Liver (tissue), 9 donors: Measurements from ENCODE around the gene MMS22L. TPM values are rescaled to one million over a fixed set of nuclear protein-coding genes. Genes with fewer than 3 reads are reported as not detected.

ENCODE experiments used
- DNase-seq: peaks from one replicate; pipeline ENCODE4 v3.0.0-alpha.2; 2017; ENCODE audit warnings: low spot score
- H3K27ac ChIP-seq, 2 donors: one replicate each; pipeline ENCODE4 v1.7.0; 2013; ENCODE audit warnings: inconsistent platforms in 2 of 2, low read length in 2 of 2, control low read depth in 1 of 2, low read depth in 1 of 2, mild to moderate bottlenecking in 1 of 2
- H3K27me3 ChIP-seq, 4 donors: one replicate each; pipeline versions ENCODE4 v1.6.1 to v1.7.0; 2013; ENCODE audit warnings: low read length in 3 of 4, inconsistent platforms in 1 of 4, mild to moderate bottlenecking in 1 of 4, moderate library complexity in 1 of 4; ENCODE audit not compliant: control insufficient read depth in 4 of 4, insufficient read depth in 4 of 4
- H3K36me3 ChIP-seq, 4 donors: one replicate each; pipeline versions ENCODE4 v1.6.1 to v1.7.0; 2013; ENCODE audit warnings: low read length in 3 of 4, mild to moderate bottlenecking in 3 of 4, low read depth in 1 of 4, moderate library complexity in 1 of 4; ENCODE audit not compliant: control insufficient read depth in 4 of 4, insufficient read depth in 3 of 4
- H3K4me1 ChIP-seq, 4 donors: one replicate each; pipeline versions ENCODE4 v1.6.1 to v1.7.0; 2013; ENCODE audit warnings: low read length in 3 of 4, mild to moderate bottlenecking in 3 of 4, moderate library complexity in 1 of 4; ENCODE audit not compliant: control insufficient read depth in 4 of 4, insufficient read depth in 4 of 4
- H3K4me3 ChIP-seq, 3 donors: one replicate each; pipeline versions ENCODE4 v1.6.1 to v1.7.0; 2013; ENCODE audit warnings: low read length in 3 of 3, control low read depth in 1 of 3, low read depth in 1 of 3, mild to moderate bottlenecking in 1 of 3
- H3K9ac ChIP-seq, 2 donors: one replicate each; pipeline ENCODE4 v1.7.0; 2013; ENCODE audit warnings: low read length in 2 of 2, mild to moderate bottlenecking in 2 of 2, moderate library complexity in 2 of 2, control low read depth in 1 of 2, low read depth in 1 of 2
- H3K9me3 ChIP-seq, 4 donors: one replicate each; pipeline versions ENCODE4 v1.6.1 to v1.7.0; 2013; ENCODE audit warnings: low read length in 3 of 4; ENCODE audit not compliant: control insufficient read depth in 4 of 4
- ATF3 ChIP-seq: IDR thresholded peaks from 2 replicates; pipeline ENCODE4 v1.6.1; 2016; ENCODE audit warnings: antibody characterized with exemption
- EGR1 ChIP-seq, 2 donors: IDR thresholded peaks; 2 replicates each; pipeline ENCODE4 v1.6.1; 2016 to 2018; ENCODE audit warnings: antibody characterized with exemption in 2 of 2, low read depth in 2 of 2
- FOXA1 ChIP-seq: IDR thresholded peaks from 2 replicates; pipeline ENCODE4 v1.6.1; 2016; ENCODE audit warnings: antibody characterized with exemption
- FOXA2 ChIP-seq: IDR thresholded peaks from 2 replicates; pipeline ENCODE4 v1.6.1; 2016; ENCODE audit warnings: antibody characterized with exemption
- GABPA ChIP-seq, 2 donors: IDR thresholded peaks in 1 of 2; conservative IDR thresholded peaks in 1 of 2; 2 replicates each; pipeline ENCODE4 v1.6.1; 2016; ENCODE audit warnings: antibody characterized with exemption in 2 of 2, mild to moderate bottlenecking in 1 of 2, moderate library complexity in 1 of 2
- HNF4A ChIP-seq, 2 donors: conservative IDR thresholded peaks; 2 replicates each; pipeline ENCODE4 v1.6.1; 2016; ENCODE audit warnings: antibody characterized with exemption in 2 of 2, mild to moderate bottlenecking in 2 of 2
- HNF4G ChIP-seq: IDR thresholded peaks from 2 replicates; pipeline ENCODE4 v1.6.1; 2016; ENCODE audit warnings: antibody characterized with exemption
- JUND ChIP-seq, 2 donors: IDR thresholded peaks; 2 replicates each; pipeline ENCODE4 v1.6.1; 2016; ENCODE audit warnings: antibody characterized with exemption in 2 of 2
- MAX ChIP-seq: IDR thresholded peaks from 2 replicates; pipeline ENCODE4 v1.6.1; 2016; ENCODE audit warnings: antibody characterized with exemption
- NR2F2 ChIP-seq: IDR thresholded peaks from 2 replicates; pipeline ENCODE4 v1.6.1; 2016; ENCODE audit warnings: antibody characterized with exemption
- RAD21 ChIP-seq, 2 donors: IDR thresholded peaks; 2 replicates each; pipeline ENCODE4 v1.6.1; 2016; ENCODE audit warnings: antibody characterized with exemption in 2 of 2, mild to moderate bottlenecking in 2 of 2
- RXRA ChIP-seq, 2 donors: IDR thresholded peaks; 2 replicates each; pipeline ENCODE4 v1.6.1; 2017 to 2018; ENCODE audit warnings: antibody characterized with exemption in 2 of 2, mild to moderate bottlenecking in 1 of 2
- SP1 ChIP-seq: IDR thresholded peaks from 2 replicates; pipeline ENCODE4 v1.6.1; 2018; ENCODE audit warnings: antibody characterized with exemption, mild to moderate bottlenecking
- TAF1 ChIP-seq: conservative IDR thresholded peaks from 2 replicates; pipeline ENCODE4 v1.6.1; 2016; ENCODE audit warnings: antibody characterized with exemption, mild to moderate bottlenecking
- YY1 ChIP-seq: IDR thresholded peaks from 2 replicates; pipeline ENCODE4 v1.6.1; 2016; ENCODE audit warnings: antibody characterized with exemption, mild to moderate bottlenecking
- WGBS: extraction: QIAGEN DNeasy Blood & Tissue Kit; methylation state at CpG from one replicate; pipeline ENCODE4 v1.1.7; 2013; 5-methylcytosine and 5-hydroxymethylcytosine counted together
- polyA plus RNA-seq, 2 donors: library from polyadenylated mRNA; stranded (reverse) in 1 of 2; unstranded in 1 of 2; fragments of 200-250 nt in 1 of 2; fragments of >200 nt in 1 of 2; fragmentation: Nextera tagmentation in 1 of 2; extraction: Ambion mirVana in 1 of 2; gene quantifications; one replicate each; pipeline versions ENCODE4 v1.2.1 to v1.2.3, GENCODE V29; 2013 to 2015
- total RNA-seq, 2 donors: library from RNA; depleted of rRNA; stranded (reverse); fragments of >200 nt; gene quantifications; one replicate each; pipeline ENCODE4 v1.2.3, GENCODE V29; 2014
- TF ChIP-seq, protein P1 (sequence below): IDR thresholded peaks from 2 replicates; pipeline ENCODE4 v1.6.1; 2016; ENCODE audit warnings: antibody characterized with exemption, mild to moderate bottlenecking
- TF ChIP-seq, protein P2 (sequence below): IDR thresholded peaks from 2 replicates; pipeline ENCODE4 v1.6.1; 2016; ENCODE audit warnings: antibody characterized with exemption
- TF ChIP-seq, protein P3 (sequence below): fragments of 150-350 bp; IDR thresholded peaks from 2 replicates; pipeline ENCODE4 v1.5.1; 2017; ENCODE audit warnings: improper control_type of control experiment, low read depth, low read length; ENCODE audit not compliant: missing input control
- donor health status: healthy.
- donor health status: healthy.
- donor health status: healthy.
- donor health status: healthy.
- donor health status: healthy.

Gene MMS22L
- total and polyA plus RNA-seq, 4 donors, result 0.32 to 14.9 (median 2.6) TPM

GRCh38 chr6:97145691-97146090 lies 137.3 kb downstream of the MMS22L start:
- WGBS, result 100% methylated on average over 1 of the region's 1 CpG
- Histone ChIP-seq H3K36me3 (no peaks in the 10 kb centered on the region), H3K4me1 (no peaks in the 10 kb centered on the region), H3K9me3 (no peaks in the 10 kb centered on the region), H3K9ac (no peak overlapping the region), H3K27me3 (no peaks in the 10 kb centered on the region), H3K27ac (no peak overlapping the region), H3K4me3 (no peak overlapping the region)
- TF ChIP-seq JUND (IDR thresholded peaks at IDR 0.05), result no peak
- no peak for TF ChIP-seq RXRA (IDR thresholded peaks at IDR 0.05)
- no peak for TF ChIP-seq GABPA (IDR thresholded peaks at IDR 0.05 in 1 of 2, conservative IDR thresholded peaks at IDR 0.05 in 1 of 2)
- no peak for TF ChIP-seq MAX
- TF ChIP-seq NR2F2, result no peak
- no peak for TF ChIP-seq FOXA2
- TF ChIP-seq HNF4G, result no peak
- no peak for TF ChIP-seq HNF4A (conservative IDR thresholded peaks at IDR 0.05)
- TF ChIP-seq, protein P1, sequence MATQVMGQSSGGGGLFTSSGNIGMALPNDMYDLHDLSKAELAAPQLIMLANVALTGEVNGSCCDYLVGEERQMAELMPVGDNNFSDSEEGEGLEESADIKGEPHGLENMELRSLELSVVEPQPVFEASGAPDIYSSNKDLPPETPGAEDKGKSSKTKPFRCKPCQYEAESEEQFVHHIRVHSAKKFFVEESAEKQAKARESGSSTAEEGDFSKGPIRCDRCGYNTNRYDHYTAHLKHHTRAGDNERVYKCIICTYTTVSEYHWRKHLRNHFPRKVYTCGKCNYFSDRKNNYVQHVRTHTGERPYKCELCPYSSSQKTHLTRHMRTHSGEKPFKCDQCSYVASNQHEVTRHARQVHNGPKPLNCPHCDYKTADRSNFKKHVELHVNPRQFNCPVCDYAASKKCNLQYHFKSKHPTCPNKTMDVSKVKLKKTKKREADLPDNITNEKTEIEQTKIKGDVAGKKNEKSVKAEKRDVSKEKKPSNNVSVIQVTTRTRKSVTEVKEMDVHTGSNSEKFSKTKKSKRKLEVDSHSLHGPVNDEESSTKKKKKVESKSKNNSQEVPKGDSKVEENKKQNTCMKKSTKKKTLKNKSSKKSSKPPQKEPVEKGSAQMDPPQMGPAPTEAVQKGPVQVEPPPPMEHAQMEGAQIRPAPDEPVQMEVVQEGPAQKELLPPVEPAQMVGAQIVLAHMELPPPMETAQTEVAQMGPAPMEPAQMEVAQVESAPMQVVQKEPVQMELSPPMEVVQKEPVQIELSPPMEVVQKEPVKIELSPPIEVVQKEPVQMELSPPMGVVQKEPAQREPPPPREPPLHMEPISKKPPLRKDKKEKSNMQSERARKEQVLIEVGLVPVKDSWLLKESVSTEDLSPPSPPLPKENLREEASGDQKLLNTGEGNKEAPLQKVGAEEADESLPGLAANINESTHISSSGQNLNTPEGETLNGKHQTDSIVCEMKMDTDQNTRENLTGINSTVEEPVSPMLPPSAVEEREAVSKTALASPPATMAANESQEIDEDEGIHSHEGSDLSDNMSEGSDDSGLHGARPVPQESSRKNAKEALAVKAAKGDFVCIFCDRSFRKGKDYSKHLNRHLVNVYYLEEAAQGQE, result no peak
- TF ChIP-seq EGR1 (IDR thresholded peaks at IDR 0.05; ENCODE audit: low read depth in 2 of 2), result no peak
- TF ChIP-seq TAF1, result no peak
- no peak for TF ChIP-seq YY1
- TF ChIP-seq FOXA1, result no peak
- TF ChIP-seq, protein P2, sequence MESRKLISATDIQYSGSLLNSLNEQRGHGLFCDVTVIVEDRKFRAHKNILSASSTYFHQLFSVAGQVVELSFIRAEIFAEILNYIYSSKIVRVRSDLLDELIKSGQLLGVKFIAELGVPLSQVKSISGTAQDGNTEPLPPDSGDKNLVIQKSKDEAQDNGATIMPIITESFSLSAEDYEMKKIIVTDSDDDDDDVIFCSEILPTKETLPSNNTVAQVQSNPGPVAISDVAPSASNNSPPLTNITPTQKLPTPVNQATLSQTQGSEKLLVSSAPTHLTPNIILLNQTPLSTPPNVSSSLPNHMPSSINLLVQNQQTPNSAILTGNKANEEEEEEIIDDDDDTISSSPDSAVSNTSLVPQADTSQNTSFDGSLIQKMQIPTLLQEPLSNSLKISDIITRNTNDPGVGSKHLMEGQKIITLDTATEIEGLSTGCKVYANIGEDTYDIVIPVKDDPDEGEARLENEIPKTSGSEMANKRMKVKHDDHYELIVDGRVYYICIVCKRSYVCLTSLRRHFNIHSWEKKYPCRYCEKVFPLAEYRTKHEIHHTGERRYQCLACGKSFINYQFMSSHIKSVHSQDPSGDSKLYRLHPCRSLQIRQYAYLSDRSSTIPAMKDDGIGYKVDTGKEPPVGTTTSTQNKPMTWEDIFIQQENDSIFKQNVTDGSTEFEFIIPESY, result no peak
- TF ChIP-seq, protein P3, sequence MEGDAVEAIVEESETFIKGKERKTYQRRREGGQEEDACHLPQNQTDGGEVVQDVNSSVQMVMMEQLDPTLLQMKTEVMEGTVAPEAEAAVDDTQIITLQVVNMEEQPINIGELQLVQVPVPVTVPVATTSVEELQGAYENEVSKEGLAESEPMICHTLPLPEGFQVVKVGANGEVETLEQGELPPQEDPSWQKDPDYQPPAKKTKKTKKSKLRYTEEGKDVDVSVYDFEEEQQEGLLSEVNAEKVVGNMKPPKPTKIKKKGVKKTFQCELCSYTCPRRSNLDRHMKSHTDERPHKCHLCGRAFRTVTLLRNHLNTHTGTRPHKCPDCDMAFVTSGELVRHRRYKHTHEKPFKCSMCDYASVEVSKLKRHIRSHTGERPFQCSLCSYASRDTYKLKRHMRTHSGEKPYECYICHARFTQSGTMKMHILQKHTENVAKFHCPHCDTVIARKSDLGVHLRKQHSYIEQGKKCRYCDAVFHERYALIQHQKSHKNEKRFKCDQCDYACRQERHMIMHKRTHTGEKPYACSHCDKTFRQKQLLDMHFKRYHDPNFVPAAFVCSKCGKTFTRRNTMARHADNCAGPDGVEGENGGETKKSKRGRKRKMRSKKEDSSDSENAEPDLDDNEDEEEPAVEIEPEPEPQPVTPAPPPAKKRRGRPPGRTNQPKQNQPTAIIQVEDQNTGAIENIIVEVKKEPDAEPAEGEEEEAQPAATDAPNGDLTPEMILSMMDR, result no peak
- no peak for TF ChIP-seq RAD21 (IDR thresholded peaks at IDR 0.05)
- TF ChIP-seq ATF3, result no peak
- no peak for TF ChIP-seq SP1
- DNase-seq, result no peak

GRCh38 chr6:97141756-97142155 lies 141.3 kb downstream of the MMS22L start:
- no peak overlapping the region for H3K9ac ChIP-seq
- H3K4me3 ChIP-seq, result no peak overlapping the region
- no peaks in the 10 kb centered on the region for H3K27me3 ChIP-seq
- H3K4me1 ChIP-seq, result no peaks in the 10 kb centered on the region
- no peaks in the 10 kb centered on the region for H3K36me3 ChIP-seq
- H3K27ac ChIP-seq, result no peak overlapping the region
- no peaks in the 10 kb centered on the region for H3K9me3 ChIP-seq
- DNase-seq, result no peak
- TF ChIP-seq HNF4G, result no peak
- TF ChIP-seq SP1, result no peak
- no peak for TF ChIP-seq HNF4A (conservative IDR thresholded peaks at IDR 0.05)
- TF ChIP-seq ATF3, result no peak
- TF ChIP-seq RAD21 (IDR thresholded peaks at IDR 0.05), result no peak
- no peak for TF ChIP-seq JUND (IDR thresholded peaks at IDR 0.05)
- TF ChIP-seq RXRA (IDR thresholded peaks at IDR 0.05), result no peak
- TF ChIP-seq, protein P1, result no peak
- TF ChIP-seq, protein P3, result no peak
- no peak for TF ChIP-seq YY1
- no peak for TF ChIP-seq FOXA2
